CD4-positive, alpha-beta T cell treated with Interleukin-2 at 100 ng/mL for 4 hours (primary cell): ENCODE results near the gene GLYATL2.

ENCODE experiments used
- DNase-seq: peaks from one replicate; pipeline ENCODE4 v3.0.0-alpha.2; 2020; ENCODE audit warnings: low spot score

Gene GLYATL2

GRCh38 chr11:58844361-58845005 lies at the start of gene GLYATL2:
Gene GLYATL2, minus strand, starts transcription at chr11:58844704. Its CDS starts 5,092 bp downstream, at chr11:58839612.
- DNase-seq = no peak

GRCh38 chr11:58893899-58894298 lies 49.4 kb upstream of the GLYATL2 start:
- DNase-seq = no peak

GRCh38 chr11:58888579-58888978 lies 44.1 kb upstream of the GLYATL2 start:
- no peak for DNase-seq

GRCh38 chr11:58887452-58887851 lies 42.9 kb upstream of the GLYATL2 start:
- DNase-seq = no peak

- no peak for DNase-seq
These were observed 36.1 kb upstream of the GLYATL2 start for GRCh38 chr11:58880625-58881024.

GRCh38 chr11:58880166-58880565 lies 35.7 kb upstream of the GLYATL2 start:
- no peak for DNase-seq

- no peak for DNase-seq
These were observed 23.1 kb upstream of the GLYATL2 start for GRCh38 chr11:58867556-58867955.

- no peak for DNase-seq
These were observed 22.3 kb upstream of the GLYATL2 start for GRCh38 chr11:58866788-58867187.

- no peak for DNase-seq
These were observed 19.8 kb upstream of the GLYATL2 start for GRCh38 chr11:58864335-58864734.

GRCh38 chr11:58863697-58864096 lies 19.2 kb upstream of the GLYATL2 start:
- DNase-seq = no peak

- DNase-seq = no peak
These were observed 17.0 kb upstream of the GLYATL2 start for GRCh38 chr11:58861533-58861932.

GRCh38 chr11:58856806-58857205 lies 12.3 kb upstream of the GLYATL2 start:
- no peak for DNase-seq

- DNase-seq = no peak
These were observed 882 bp upstream of the GLYATL2 start for GRCh38 chr11:58845386-58845785.

GRCh38 chr11:58837707-58838388 lies 6.7 kb downstream of the GLYATL2 start:
- DNase-seq = no peak

- DNase-seq = no peak
These were observed 12.4 kb downstream of the GLYATL2 start for GRCh38 chr11:58832056-58832645.

- DNase-seq = no peak
These were observed 13.7 kb downstream of the GLYATL2 start for GRCh38 chr11:58830673-58831301.

GRCh38 chr11:58829786-58830185 lies 14.7 kb downstream of the GLYATL2 start:
- no peak for DNase-seq

- DNase-seq = no peak
These were observed 30.8 kb downstream of the GLYATL2 start for GRCh38 chr11:58813693-58814092.

- DNase-seq = no peak
These were observed 33.0 kb downstream of the GLYATL2 start for GRCh38 chr11:58811499-58811898.

GRCh38 chr11:58807343-58807742 lies 37.2 kb downstream of the GLYATL2 start:
- no peak for DNase-seq

GRCh38 chr11:58805065-58805464 lies 39.4 kb downstream of the GLYATL2 start:
- DNase-seq = no peak

GRCh38 chr11:58801974-58802545 lies 42.4 kb downstream of the GLYATL2 start:
- DNase-seq = no peak

GRCh38 chr11:58801302-58801701 lies 43.2 kb downstream of the GLYATL2 start:
- no peak for DNase-seq
